ENCODE results near the gene MICU1. TPM values are rescaled to one million over a fixed set of nuclear protein-coding genes. Genes with fewer than 3 reads are reported as not detected.

MICU1 gene
- total and polyA plus RNA-seq, 10 of the 15 experiments (the other 5 are each of a cell fraction or from before 2014, with no cell fraction given) = 18.2 to 36.4 (median 22.2) TPM

DNA sequence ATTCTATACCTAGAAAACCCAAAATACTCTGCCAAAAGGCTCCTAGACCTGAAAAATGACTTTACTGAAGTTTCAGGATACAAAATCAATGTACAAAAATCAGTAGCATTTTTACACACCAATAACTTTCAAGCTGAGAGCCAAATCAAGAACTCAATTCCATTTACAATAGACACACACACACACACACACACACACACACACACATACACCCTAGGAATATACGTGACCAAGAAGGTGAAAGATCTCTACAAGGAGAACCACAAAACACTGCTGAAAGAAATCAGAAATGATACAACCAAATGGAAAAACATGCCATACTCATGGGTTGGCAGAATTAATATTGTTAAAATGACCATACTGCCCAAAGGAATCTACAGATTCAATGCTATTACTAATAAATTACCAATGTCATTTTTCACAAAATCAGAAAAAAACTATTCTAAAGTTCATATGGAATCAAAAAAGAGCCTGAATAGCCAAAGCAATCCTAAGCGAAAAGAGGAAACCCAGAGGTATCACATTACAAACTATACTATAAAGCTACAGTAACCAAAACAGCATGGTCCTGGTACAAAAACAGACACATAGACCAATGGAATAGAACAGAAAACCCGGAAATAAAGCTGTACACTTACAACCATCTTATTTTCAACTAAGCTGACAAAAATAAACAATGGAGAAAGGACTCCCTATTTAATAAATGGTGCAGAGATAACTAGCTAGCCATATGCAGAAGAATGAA is 122.0 kb downstream of the MICU1 start:
- Histone ChIP-seq H3K27ac (ENCODE audit: control insufficient read depth, insufficient read depth) (no peak overlapping the region), H3K36me3 (ENCODE audit: control insufficient read depth in 2 of 2, insufficient read depth in 2 of 2, low read length in 1 of 2) (no peaks in the 10 kb centered on the region), H3K9me3 (replicated peaks; ENCODE audit: control insufficient read depth, insufficient read depth, low read length) (no peaks in the 10 kb centered on the region; the same call in 2 of the 3 replicates), H3K4me2 (ENCODE audit: control insufficient read depth, insufficient read depth) (no peak overlapping the region), H4K20me1 (ENCODE audit: control insufficient read depth, insufficient read depth) (no peaks in the 10 kb centered on the region), H3K4me1 (ENCODE audit: control insufficient read depth, insufficient read depth, low read length) (peaks cover 4% of the 10 kb centered on the region; the same call in 1 of the 2 replicates), H3K27me3 (replicated peaks in 1 of 2; ENCODE audit: control insufficient read depth in 2 of 2, insufficient read depth in 2 of 2, low read length in 1 of 2) (no peaks in the 10 kb centered on the region), H3K4me3 (no peak overlapping the region), H3K9ac (ENCODE audit: control insufficient read depth, insufficient read depth, low read length) (no peak overlapping the region), H3K79me2 (ENCODE audit: control insufficient read depth, insufficient read depth, low read length) (no peaks in the 10 kb centered on the region), H2AFZ (ENCODE audit: control insufficient read depth, low read depth, low read length) (no peak overlapping the region)
- in situ Hi-C loops (cut with MboI) (no loop called here), intact Hi-C loops (cut with micrococcal nuclease; ENCODE audit: unreplicated experiment) (no loop called here)
- no peak for FAIRE-seq
- WGBS (ENCODE audit: insufficient coverage, insufficient replicate concordance, low lambda C conversion rate, missing lambda C conversion rate) = 94% methylated on average over 3 of the region's 3 CpGs
- POLR2A ChIA-PET = no interaction called here
- no peak for ATAC-seq
- TF ChIP-seq MLLT1 (IDR thresholded peaks at IDR 0.05) = no peak
- TF ChIP-seq TARDBP (IDR thresholded peaks at IDR 0.05; ENCODE audit: borderline replicate concordance) = no peak
- no peak for TF ChIP-seq NR2F1 (conservative IDR thresholded peaks at IDR 0.05)
- TF ChIP-seq IRF4 (IDR thresholded peaks at IDR 0.05; ENCODE audit: low read depth, low read length) = no peak
- BruUV-seq (replicated peaks) = no TSS peak
- SMC1A ChIA-PET (ENCODE audit: uncharacterized antibody, unreplicated experiment) = interaction anchor here (0.6 kb wide), 1 partner anchor 94 kb away, joined by 3 read pairs; no protein-coding TSS in a partner anchor
- RAD21 ChIA-PET (ENCODE audit: unreplicated experiment) = no interaction called here
- DNase-seq (ENCODE audit: low read depth, low spot score) = no peak
- CTCF ChIA-PET = interaction anchor here (0.7 kb wide), 1 partner anchor 330 kb away, joined by 3 read pairs; no protein-coding TSS in a partner anchor

- Histone ChIP-seq H3K9ac (ENCODE audit: control insufficient read depth, insufficient read depth, low read length) (no peak overlapping the region), H3K9me3 (replicated peaks; ENCODE audit: control insufficient read depth, insufficient read depth, low read length) (no peaks in the 10 kb centered on the region; the same call in 2 of the 3 replicates), H2AFZ (ENCODE audit: control insufficient read depth, low read depth, low read length) (no peak overlapping the region), H3K4me2 (ENCODE audit: control insufficient read depth, insufficient read depth) (no peak overlapping the region), H4K20me1 (ENCODE audit: control insufficient read depth, insufficient read depth) (no peaks in the 10 kb centered on the region), H3K79me2 (ENCODE audit: control insufficient read depth, insufficient read depth, low read length) (no peaks in the 10 kb centered on the region), H3K36me3 (ENCODE audit: control insufficient read depth in 2 of 2, insufficient read depth in 2 of 2, low read length in 1 of 2) (no peaks in the 10 kb centered on the region), H3K4me1 (ENCODE audit: control insufficient read depth, insufficient read depth, low read length) (peaks cover 4% of the 10 kb centered on the region; the same call in 1 of the 2 replicates), H3K27ac (ENCODE audit: control insufficient read depth, insufficient read depth) (no peak overlapping the region), H3K4me3 (no peak overlapping the region), H3K27me3 (replicated peaks in 1 of 2; ENCODE audit: control insufficient read depth in 2 of 2, insufficient read depth in 2 of 2, low read length in 1 of 2) (no peaks in the 10 kb centered on the region)
- ChIA-PET POLR2A (interaction anchor here (0.8 kb wide), 1 partner anchor 72 kb away, joined by 5 read pairs; no protein-coding TSS in a partner anchor), CTCF (no interaction called here), SMC1A (ENCODE audit: uncharacterized antibody, unreplicated experiment) (no interaction called here), RAD21 (ENCODE audit: unreplicated experiment) (no interaction called here)
- BruUV-seq (replicated peaks) = no TSS peak
- no peak for FAIRE-seq
- ATAC-seq = no peak
- DNase-seq (ENCODE audit: low read depth, low spot score) = no peak
- intact Hi-C loops (cut with micrococcal nuclease; ENCODE audit: unreplicated experiment) (no loop called here), in situ Hi-C loops (cut with MboI) (no loop called here)
- no peak for TF ChIP-seq STAT1 (conservative IDR thresholded peaks at IDR 0.05)
- TF ChIP-seq SUPT20H (IDR thresholded peaks at IDR 0.05; ENCODE audit: borderline replicate concordance, control insufficient read depth, low read depth, low read length) = no peak
- TF ChIP-seq SREBF2 (IDR thresholded peaks at IDR 0.05; ENCODE audit: low read length) = no peak
- 22% methylated on average over 1 of the region's 1 CpG for WGBS (ENCODE audit: insufficient coverage, insufficient replicate concordance, low lambda C conversion rate, missing lambda C conversion rate)
These were observed 122.6 kb downstream of the MICU1 start for GRCh38 chr10:72503241-72503640.

Measured in GM12878 (cell line).